HCT116 (cell line): ENCODE results near the gene KIAA1328. TPM values are rescaled to one million over a fixed set of nuclear protein-coding genes. Genes with fewer than 3 reads are reported as not detected.

Experiments
- ATAC-seq: fragments of 200-7000 bp; cut with Tn5 transposase; 2 replicates; pipeline ENCODE4 v1.9.1; 2020; ENCODE audit warnings: mild to moderate bottlenecking, moderate library complexity
- BruUV-seq: library from RNA; stranded (reverse); fragments of 400-500 nt; replicated peaks from 2 replicates; lab custom pipeline; 2021; lab: Mats Ljungman, UMichigan
- CTCF ChIA-PET: fragments of 300-600 bp; sonication (Branson Sonifier 250); formaldehyde crosslinking; loops from one replicate; lab custom pipeline; 2021; ENCODE audit warnings: antibody characterized with exemption; lab: Charles Lee
- POLR2A ChIA-PET: fragments of 300-600, 350-600 bp; sonication (Branson Sonifier 250); formaldehyde crosslinking; loops from one replicate; lab custom pipeline; 2021; ENCODE audit warnings: antibody characterized with exemption; lab: Charles Lee
- RAD21 ChIA-PET, 2 experiments: fragments of 300-600 bp; sonication (Branson Sonifier 250); formaldehyde crosslinking; loops; one replicate each; lab custom pipeline; 2023; ENCODE audit warnings: low total read pairs in 2 of 2; ENCODE audit not compliant: uncharacterized antibody in 2 of 2, unreplicated experiment in 2 of 2, low non-redundant PET in 1 of 2; lab: Charles Lee
- DNase-seq: peaks from one replicate; pipeline ENCODE4 v3.0.0-alpha.2; 2010; ENCODE audit warnings: low read depth, low spot score
- H2AFZ ChIP-seq: fragments of 200-600 bp; shearing (Covaris generic), sonication (generic); 2 replicates; pipeline ENCODE4 v1.6.1; 2017; ENCODE audit warnings: low read depth, mixed run types, mixed read lengths, antibody characterized with exemption, low read length; ENCODE audit not compliant: poor library complexity, severe bottlenecking
- H3K27ac ChIP-seq: 2 replicates; pipeline ENCODE4 v1.5.1; 2012; ENCODE audit warnings: low read depth, low read length
- H3K27me3 ChIP-seq: fragments of 200-600 bp; sonication (generic); 2 replicates; pipeline ENCODE4 v1.6.1; 2016; ENCODE audit warnings: mixed run types, low read length, mixed read lengths; ENCODE audit not compliant: insufficient read depth
- H3K36me3 ChIP-seq, 2 experiments: fragments of 200-500 bp in 1 of 2; fragments of 200-600 bp in 1 of 2; sonication (Bioruptor generic) in 1 of 2; sonication (generic) in 1 of 2; 2 replicates each; pipeline versions ENCODE4 v1.5.1 to v1.6.1; 2014 to 2016; ENCODE audit warnings: low read length in 2 of 2, inconsistent platforms in 1 of 2, mixed read lengths in 1 of 2, mixed run types in 1 of 2; ENCODE audit not compliant: insufficient read depth in 2 of 2, control insufficient read depth in 1 of 2
- H3K4me1 ChIP-seq, 2 experiments: fragments of 200-600 bp in 1 of 2; sonication (generic) in 1 of 2; 2 replicates each; pipeline versions ENCODE4 v1.5.1 to v1.6.1; 2012 to 2017; ENCODE audit warnings: low read length in 2 of 2, inconsistent platforms in 1 of 2, mild to moderate bottlenecking in 1 of 2, mixed read lengths in 1 of 2, mixed run types in 1 of 2, moderate library complexity in 1 of 2; ENCODE audit not compliant: insufficient read depth in 2 of 2, control insufficient read depth in 1 of 2
- H3K4me2 ChIP-seq: fragments of 200-600 bp; sonication (generic); 2 replicates; pipeline ENCODE4 v1.6.1; 2017; ENCODE audit warnings: mixed run types, low read length, mixed read lengths
- H3K4me3 ChIP-seq, 2 experiments: fragments of 200-600 bp in 1 of 2; sonication (generic) in 1 of 2; replicated peaks in 1 of 2; 2 replicates each; pipeline ENCODE4 v1.5.1; 2011 to 2016; ENCODE audit warnings: low read length in 2 of 2, control low read depth in 1 of 2, low read depth in 1 of 2, mild to moderate bottlenecking in 1 of 2, mixed read lengths in 1 of 2, mixed run types in 1 of 2
- H3K79me2 ChIP-seq: fragments of 200-600 bp; sonication (generic); 2 replicates; pipeline ENCODE4 v1.6.1; 2017; ENCODE audit warnings: mild to moderate bottlenecking, mixed run types, low read length, moderate library complexity, mixed read lengths; ENCODE audit not compliant: insufficient read depth
- H3K9ac ChIP-seq: fragments of 200-600 bp; sonication (generic); 2 replicates; pipeline ENCODE4 v1.6.1; 2016; ENCODE audit warnings: low read length, mixed read lengths
- H3K9me2 ChIP-seq: fragments of 200-600 bp; sonication (generic), shearing (Covaris generic); 2 replicates; pipeline ENCODE4 v1.6.1; 2017; ENCODE audit warnings: mixed run types, mild to moderate bottlenecking, moderate library complexity; ENCODE audit not compliant: insufficient read depth
- H3K9me3 ChIP-seq, 2 experiments: fragments of 200-500 bp in 1 of 2; fragments of 200-600 bp in 1 of 2; sonication (Bioruptor generic) in 1 of 2; sonication (generic) in 1 of 2; 2 replicates each; pipeline ENCODE4 v1.6.1; 2014 to 2017; ENCODE audit warnings: low read length in 2 of 2, mixed read lengths in 2 of 2, inconsistent platforms in 1 of 2, low read depth in 1 of 2, mild to moderate bottlenecking in 1 of 2, mixed run types in 1 of 2, moderate library complexity in 1 of 2; ENCODE audit not compliant: control insufficient read depth in 1 of 2, insufficient read depth in 1 of 2
- H4K20me1 ChIP-seq: fragments of 200-600 bp; sonication (generic), shearing (Covaris generic); 2 replicates; pipeline ENCODE4 v1.6.1; 2017; ENCODE audit warnings: mixed run types, mild to moderate bottlenecking, moderate library complexity; ENCODE audit not compliant: insufficient read depth
- CBX3 ChIP-seq: IDR thresholded peaks from 2 replicates; pipeline ENCODE4 v1.6.1; 2012; ENCODE audit warnings: low read depth
- EGR1 ChIP-seq: IDR thresholded peaks from 2 replicates; pipeline ENCODE4 v1.6.1; 2012; ENCODE audit warnings: low read depth
- ELF1 ChIP-seq: IDR thresholded peaks from 2 replicates; pipeline ENCODE4 v1.6.1; 2012; ENCODE audit warnings: low read depth, borderline replicate concordance
- EZH2 ChIP-seq: fragments of 200-600 bp; sonication (generic); IDR thresholded peaks from 2 replicates; pipeline ENCODE4 v1.6.1; 2017; ENCODE audit warnings: antibody characterized with exemption, mixed run types
- EZH2phosphoT487 ChIP-seq: fragments of 200-600 bp; IDR thresholded peaks from 2 replicates; pipeline ENCODE4 v1.6.1; 2018; ENCODE audit warnings: antibody characterized with exemption, borderline replicate concordance
- JUND ChIP-seq: IDR thresholded peaks from 2 replicates; pipeline ENCODE4 v1.6.1; 2012
- POLR2A ChIP-seq: IDR thresholded peaks from 2 replicates; pipeline ENCODE4 v1.7.0; 2011; ENCODE audit warnings: borderline replicate concordance; ENCODE audit not compliant: insufficient read depth, insufficient read length; ENCODE audit errors: extremely low read depth
- POLR2AphosphoS5 ChIP-seq: IDR thresholded peaks from 2 replicates; pipeline ENCODE4 v1.6.1; 2011; ENCODE audit warnings: mild to moderate bottlenecking, low read depth, low read length, moderate library complexity
- RAD21 ChIP-seq: IDR thresholded peaks from 2 replicates; pipeline ENCODE4 v1.6.1; 2012; ENCODE audit warnings: low read depth, mild to moderate bottlenecking
- SRF ChIP-seq: IDR thresholded peaks from 2 replicates; pipeline ENCODE4 v1.6.1; 2012; ENCODE audit warnings: low read depth
- ZNF274 ChIP-seq: fragments of 200-500 bp; sonication (Bioruptor generic); IDR thresholded peaks from 2 replicates; pipeline ENCODE4 v1.6.1; 2014; ENCODE audit warnings: mild to moderate bottlenecking, low read depth, low read length, inconsistent platforms
- intact Hi-C: fragments of 100-400 bp; cut with micrococcal nuclease; formaldehyde crosslinking; loops from 2 replicates; pipeline ENCODE4 v1.10.0; 2022
- total RNA-seq: library from RNA; stranded (reverse); gene quantifications from one replicate; pipeline ENCODE4 v1.2.1, GENCODE V29; 2021; ENCODE audit not compliant: unreplicated experiment
- TF ChIP-seq, protein P1 (sequence below): IDR thresholded peaks from 2 replicates; pipeline ENCODE4 v1.6.1; 2012
- TF ChIP-seq, protein P2 (sequence below), 3 experiments: fragments of 200-600 bp in 1 of 3; sonication (generic) in 1 of 3; IDR thresholded peaks in 2 of 3; conservative IDR thresholded peaks in 1 of 3; 2 replicates each; pipeline ENCODE4 v1.5.1; 2012 to 2017; ENCODE audit warnings: low read depth in 2 of 3, low read length in 2 of 3, antibody characterized with exemption in 1 of 3, borderline replicate concordance in 1 of 3, control low read depth in 1 of 3, mild to moderate bottlenecking in 1 of 3, mixed read lengths in 1 of 3, mixed run types in 1 of 3, moderate library complexity in 1 of 3; ENCODE audit not compliant: insufficient read depth in 1 of 3

Gene KIAA1328
- total RNA-seq, 1 experiment from 2014 or later = 5.2 TPM

DNA sequence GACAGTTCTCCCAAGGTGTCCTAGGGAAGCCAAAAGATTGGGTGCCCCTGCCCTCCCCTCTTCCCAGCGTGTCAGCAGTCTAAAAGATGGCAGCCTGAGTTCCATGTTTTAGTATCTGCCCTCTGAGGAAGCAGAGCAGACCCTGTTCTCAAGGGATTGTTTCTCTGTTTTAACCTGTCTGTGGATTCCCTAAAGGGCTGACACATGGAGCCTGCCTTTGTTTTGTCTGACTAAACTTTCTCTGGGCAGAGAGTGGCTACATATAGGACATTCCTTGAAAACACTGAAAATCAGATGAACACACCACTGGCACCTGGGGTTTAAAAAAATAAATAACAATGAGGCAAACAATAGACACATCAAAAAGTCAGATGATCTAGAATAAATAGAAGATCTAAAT is 337.6 kb downstream of the KIAA1328 start:
- H3K36me3 ChIP-seq = no peaks in the 10 kb centered on the region
- CTCF ChIA-PET = no interaction called here
- no peak overlapping the region for H2AFZ ChIP-seq
- H3K4me3 ChIP-seq = no peak overlapping the region
- POLR2A ChIA-PET = no interaction called here
- RAD21 ChIA-PET = no interaction called here
- no peak for ATAC-seq
- no peaks in the 10 kb centered on the region for H3K9me2 ChIP-seq
- no peak overlapping the region for H3K27ac ChIP-seq
- H3K4me2 ChIP-seq = no peak overlapping the region
- DNase-seq = no peak
- no peaks in the 10 kb centered on the region for H3K79me2 ChIP-seq
- H3K9me3 ChIP-seq = no peaks in the 10 kb centered on the region
- H3K9ac ChIP-seq = no peak overlapping the region
- intact Hi-C loops = no loop called here
- H3K4me1 ChIP-seq = peaks cover 0 to 3% of the 10 kb centered on the region in 2 experiments; a peak in 1 of 4 replicates
- TF ChIP-seq JUND = no peak
- TF ChIP-seq EZH2phosphoT487 = no peak
- TF ChIP-seq CBX3 = no peak
- no peak for TF ChIP-seq EZH2
- no peak for TF ChIP-seq POLR2A
- no peak for TF ChIP-seq RAD21
- TF ChIP-seq SRF = no peak
- TF ChIP-seq POLR2AphosphoS5 = no peak
- TF ChIP-seq ELF1 = no peak
- TF ChIP-seq, protein P1, sequence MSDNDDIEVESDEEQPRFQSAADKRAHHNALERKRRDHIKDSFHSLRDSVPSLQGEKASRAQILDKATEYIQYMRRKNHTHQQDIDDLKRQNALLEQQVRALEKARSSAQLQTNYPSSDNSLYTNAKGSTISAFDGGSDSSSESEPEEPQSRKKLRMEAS = no peak
- TF ChIP-seq ZNF274 = no peak
- TF ChIP-seq, protein P2, sequence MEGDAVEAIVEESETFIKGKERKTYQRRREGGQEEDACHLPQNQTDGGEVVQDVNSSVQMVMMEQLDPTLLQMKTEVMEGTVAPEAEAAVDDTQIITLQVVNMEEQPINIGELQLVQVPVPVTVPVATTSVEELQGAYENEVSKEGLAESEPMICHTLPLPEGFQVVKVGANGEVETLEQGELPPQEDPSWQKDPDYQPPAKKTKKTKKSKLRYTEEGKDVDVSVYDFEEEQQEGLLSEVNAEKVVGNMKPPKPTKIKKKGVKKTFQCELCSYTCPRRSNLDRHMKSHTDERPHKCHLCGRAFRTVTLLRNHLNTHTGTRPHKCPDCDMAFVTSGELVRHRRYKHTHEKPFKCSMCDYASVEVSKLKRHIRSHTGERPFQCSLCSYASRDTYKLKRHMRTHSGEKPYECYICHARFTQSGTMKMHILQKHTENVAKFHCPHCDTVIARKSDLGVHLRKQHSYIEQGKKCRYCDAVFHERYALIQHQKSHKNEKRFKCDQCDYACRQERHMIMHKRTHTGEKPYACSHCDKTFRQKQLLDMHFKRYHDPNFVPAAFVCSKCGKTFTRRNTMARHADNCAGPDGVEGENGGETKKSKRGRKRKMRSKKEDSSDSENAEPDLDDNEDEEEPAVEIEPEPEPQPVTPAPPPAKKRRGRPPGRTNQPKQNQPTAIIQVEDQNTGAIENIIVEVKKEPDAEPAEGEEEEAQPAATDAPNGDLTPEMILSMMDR (IDR thresholded peaks at IDR 0.05 in 2 of 3, conservative IDR thresholded peaks at IDR 0.05 in 1 of 3; ENCODE audit: borderline replicate concordance in 1 of 3, insufficient read depth in 1 of 3, low read depth in 2 of 3, low read length in 2 of 3) = no peak
- no peak for TF ChIP-seq EGR1
- H3K27me3 ChIP-seq = no peaks in the 10 kb centered on the region
- BruUV-seq = no TSS peak
- no peaks in the 10 kb centered on the region for H4K20me1 ChIP-seq
